Renal cortex interstitium (tissue), 11 donors: Measurements from ENCODE around the gene NKG7. TPM values are rescaled to one million over a fixed set of nuclear protein-coding genes. Genes with fewer than 3 reads are reported as not detected.

Experiments used
- DNase-seq, 11 donors: peaks; one replicate each; pipeline ENCODE4 v3.0.0-alpha.2; 2013; ENCODE audit warnings: low read depth in 9 of 11, low spot score in 4 of 11; ENCODE audit errors: extremely low read depth in 1 of 11
- polyA plus RNA-seq, 3 donors: library from polyadenylated mRNA; unstranded; fragments of 120-200 nt; gene quantifications; one replicate each; pipeline ENCODE4 v1.2.1, GENCODE V29; 2013; ENCODE audit not compliant: insufficient read length in 3 of 3

NKG7 gene
- polyA plus RNA-seq, 3 donors = 1.1 to 1.9 (median 1.7) TPM

DNA sequence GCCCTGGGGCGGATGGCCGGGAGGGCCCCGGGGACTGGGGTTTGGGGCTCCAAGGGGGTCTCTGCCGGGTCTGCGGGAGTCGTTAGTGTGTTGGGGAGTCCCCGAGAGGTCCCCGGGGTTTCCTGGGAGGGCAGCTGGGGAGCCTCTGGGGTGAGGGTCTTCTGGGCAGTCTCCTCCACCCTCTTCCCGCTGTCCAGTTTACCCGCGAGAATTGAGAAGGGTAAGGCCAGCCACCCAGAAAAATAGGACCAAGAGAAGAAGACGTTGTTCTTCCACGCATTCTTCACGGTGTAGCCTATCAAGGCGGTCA, 5.2 kb downstream of the NKG7 start:
- no peak for DNase-seq

DNA sequence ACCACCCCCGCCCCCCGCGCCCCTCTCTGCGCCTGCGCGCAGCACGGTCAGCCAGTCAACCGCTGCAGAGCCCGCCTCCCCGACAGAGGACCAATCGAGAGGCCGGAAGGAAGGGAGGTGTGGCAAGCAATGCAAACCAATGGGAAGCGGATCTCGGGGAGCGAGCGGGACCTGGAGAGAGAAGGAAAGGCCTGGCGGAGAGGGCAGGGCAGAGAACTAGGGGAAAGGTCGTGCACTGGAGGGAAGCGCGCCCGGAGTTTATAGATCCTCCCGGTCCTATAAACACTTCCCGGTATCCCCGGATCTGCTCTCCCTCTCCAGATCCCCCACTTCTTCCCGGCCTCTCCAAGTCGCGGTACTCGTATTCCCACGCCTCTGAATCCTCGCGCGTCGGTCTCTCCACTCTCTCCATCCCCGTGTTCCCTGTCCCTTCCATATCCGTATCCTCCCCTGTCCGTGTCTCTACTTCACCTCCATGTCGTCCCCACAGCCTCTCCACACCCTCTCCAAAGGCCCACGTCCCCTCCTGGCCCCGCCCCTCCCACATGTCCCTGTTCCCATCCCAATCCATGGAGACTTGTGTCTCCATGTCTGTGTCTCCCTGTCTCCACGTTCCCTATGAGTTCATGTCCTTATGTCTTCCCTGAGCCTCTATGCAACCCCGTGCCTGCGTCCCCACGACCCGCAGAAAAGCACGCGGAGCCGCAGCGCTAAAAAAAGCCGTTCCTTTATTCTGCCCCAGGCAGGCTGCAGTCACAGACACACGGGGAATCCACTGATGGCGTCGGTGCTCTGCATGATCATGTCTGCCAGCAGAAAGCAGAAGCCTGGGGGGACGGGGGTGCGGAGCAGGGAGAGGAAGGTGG, 5.8 kb downstream of the NKG7 start:
- peak; percentile 86 to 98 (median 96) for DNase-seq

DNA sequence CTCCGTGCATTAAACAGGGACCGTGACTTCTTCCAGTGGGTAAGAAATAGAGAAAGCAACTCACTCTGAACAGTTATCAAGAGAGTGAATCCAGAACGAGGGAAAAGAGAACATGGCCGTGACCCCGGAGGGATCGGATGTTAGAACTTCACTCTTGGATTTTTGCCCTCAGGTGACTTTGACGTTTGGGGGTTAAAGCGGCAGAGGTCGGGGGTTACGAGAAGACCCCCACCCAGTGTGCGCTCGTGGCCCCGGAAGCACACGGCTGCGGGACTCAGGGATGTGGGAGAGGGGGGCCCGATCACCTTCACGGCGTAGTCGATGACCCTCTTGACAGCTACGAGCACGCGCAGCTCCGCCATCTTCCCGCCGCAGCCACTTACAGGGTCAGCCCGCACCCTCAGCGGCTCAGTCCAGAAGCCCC, 6.5 kb downstream of the NKG7 start, which contains the start of gene ETFB:
TSS of gene ETFB (minus strand) at position 424 of the 424 bp plus-strand sequence. CDS start at position 362, 62 bp downstream.
- no peak for DNase-seq

GRCh38 chr19:51365211-51365964, 7.1 kb downstream of the NKG7 start:
- DNase-seq = peak in 2 of 11 donors; percentile 19 to 35

DNA sequence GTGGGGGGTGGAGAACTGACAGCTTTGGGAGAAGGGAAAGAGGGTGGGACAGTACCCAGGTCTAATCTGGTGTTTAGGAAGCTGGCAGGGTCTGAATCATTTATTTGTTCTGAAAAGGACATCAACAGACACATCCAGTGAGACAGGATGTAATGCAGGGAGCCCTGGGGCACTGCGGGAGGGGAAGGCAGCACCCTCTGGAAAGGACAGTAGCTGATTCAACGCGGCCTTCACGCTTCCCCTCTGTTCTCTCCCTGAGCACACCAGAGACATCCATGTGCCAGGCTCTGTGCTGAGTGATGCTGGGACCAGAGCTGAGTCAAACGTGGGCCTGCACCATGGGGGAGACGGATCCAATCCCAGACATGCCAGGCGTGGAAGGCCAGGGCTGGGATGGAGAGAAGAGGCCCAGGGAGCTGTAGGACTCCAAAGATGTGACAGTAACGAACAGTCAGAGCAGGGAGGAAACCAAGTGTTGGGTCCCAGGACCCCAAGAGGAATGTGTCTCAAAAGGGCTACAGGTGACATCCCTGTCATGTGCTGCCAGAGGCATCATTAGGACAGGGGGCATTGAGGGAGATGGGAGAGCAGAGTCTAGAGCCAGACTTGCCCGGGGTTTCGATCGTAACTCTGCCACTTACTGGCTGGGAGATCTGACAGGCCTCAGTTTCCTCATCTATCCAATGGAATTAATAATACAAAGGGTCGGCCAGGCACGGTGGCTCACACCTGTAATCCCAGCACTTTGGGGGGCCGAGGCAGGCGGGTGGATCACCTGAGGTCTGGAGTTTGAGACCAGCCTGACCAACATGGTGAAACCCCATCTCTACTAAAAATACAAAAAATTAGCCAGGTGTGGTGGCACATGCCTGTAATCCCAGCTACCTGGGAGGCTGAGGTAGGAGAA, 8.0 kb downstream of the NKG7 start:
- no peak for DNase-seq

GRCh38 chr19:51361239-51361638, 11.2 kb downstream of the NKG7 start:
- no peak for DNase-seq

- DNase-seq = no peak
Observed at GRCh38 chr19:51359294-51359693, 13.2 kb downstream of the NKG7 start.

GRCh38 chr19:51357952-51358351, 14.5 kb downstream of the NKG7 start:
- DNase-seq = no peak

DNA sequence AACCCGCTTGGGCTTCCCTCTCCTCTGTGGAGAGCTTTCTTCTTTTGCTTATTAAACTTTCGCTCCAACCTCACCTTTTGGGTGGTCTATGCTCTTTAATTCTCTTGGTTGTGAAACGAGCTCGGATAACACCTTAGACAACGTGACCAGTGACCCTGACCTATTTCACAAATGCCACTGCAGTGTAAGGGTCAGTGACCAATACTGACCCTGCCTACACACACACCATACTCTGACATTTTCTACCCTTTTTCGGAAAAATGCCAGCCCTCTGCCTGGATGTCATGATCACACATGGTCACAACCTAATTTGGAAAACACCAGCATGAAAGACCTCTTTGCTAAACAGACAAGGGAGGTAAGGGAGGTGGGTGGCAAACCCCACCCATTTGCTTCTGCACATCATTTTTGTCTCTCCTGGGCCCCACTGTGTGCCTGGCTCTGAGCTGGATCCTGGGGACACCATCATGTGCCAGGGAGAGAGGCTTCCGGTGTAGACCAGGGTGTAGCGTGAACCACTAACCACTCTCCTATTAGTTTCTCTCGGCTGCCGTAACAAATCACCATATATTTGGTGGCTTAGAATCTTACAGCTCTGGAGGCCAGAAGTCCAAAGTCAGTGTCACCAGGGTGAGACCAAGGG, 16.2 kb downstream of the NKG7 start:
- DNase-seq = no peak

DNA sequence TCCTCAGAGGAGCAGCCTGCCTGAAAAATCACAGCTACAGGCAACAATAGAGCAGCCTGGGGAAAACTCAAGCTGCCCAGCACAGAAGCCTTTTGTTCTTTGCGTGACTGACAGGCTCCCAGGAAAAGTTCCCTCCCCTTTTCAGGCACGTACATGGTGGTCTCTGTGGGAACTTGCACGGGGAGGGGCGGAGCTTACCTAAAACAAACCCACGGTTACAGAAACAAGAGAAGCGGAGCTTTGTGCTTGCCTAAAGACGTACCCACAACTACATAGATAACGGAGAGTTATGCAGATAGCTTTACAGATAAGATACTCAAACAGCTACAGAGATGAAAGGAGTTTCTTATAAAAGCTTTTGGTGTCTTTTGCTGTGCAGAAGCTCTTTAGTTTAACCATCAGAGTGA, 17.7 kb downstream of the NKG7 start:
- DNase-seq = peak in 5 of 11 donors; percentile 34 to 64 (median 45)

- peak in 3 of 11 donors; percentile 19 to 35 (median 30) for DNase-seq
Observed at GRCh38 chr19:51354103-51354741, 18.2 kb downstream of the NKG7 start.

GRCh38 chr19:51352783-51353360, 19.6 kb downstream of the NKG7 start:
- DNase-seq = no peak

DNA sequence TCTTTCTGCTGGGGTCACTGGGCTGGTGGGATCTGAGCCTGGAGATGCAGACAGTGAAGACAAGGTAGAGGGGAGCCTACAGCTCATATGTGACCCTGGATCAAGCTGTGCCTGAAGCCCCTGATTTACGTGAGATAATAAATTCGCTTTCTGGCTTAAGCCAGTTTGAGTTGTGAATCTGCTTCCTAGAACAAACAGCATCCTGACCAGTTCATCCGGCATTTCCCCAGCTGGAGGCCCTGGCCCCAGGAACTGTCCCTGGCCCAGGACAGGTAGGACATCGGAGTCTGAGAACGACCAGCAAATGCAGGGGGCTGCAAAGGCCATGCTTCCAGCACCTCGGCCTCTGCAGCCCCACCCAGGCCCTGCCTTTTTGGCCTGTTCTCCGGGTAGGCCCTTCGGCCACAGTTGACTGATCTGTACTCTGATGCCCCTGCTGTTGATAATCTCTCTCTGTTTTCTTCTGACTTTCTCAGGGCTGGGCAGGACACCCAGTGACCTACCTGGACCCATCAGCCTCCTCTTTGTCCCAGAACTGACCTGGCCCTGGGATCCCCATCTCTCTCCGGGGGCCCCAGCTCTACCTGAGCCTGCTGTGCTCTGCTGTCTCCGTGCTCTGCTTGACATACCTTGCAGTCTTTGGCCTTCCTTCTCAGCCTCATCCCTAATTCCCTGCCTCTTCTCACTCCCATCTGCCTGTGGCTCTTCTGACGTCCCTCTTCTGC, 21.0 kb downstream of the NKG7 start:
- DNase-seq = no peak

- no peak for DNase-seq
Observed at GRCh38 chr19:51347209-51347928, 25.1 kb downstream of the NKG7 start.

- no peak for DNase-seq
Observed at GRCh38 chr19:51346742-51347141, 25.7 kb downstream of the NKG7 start.

DNA sequence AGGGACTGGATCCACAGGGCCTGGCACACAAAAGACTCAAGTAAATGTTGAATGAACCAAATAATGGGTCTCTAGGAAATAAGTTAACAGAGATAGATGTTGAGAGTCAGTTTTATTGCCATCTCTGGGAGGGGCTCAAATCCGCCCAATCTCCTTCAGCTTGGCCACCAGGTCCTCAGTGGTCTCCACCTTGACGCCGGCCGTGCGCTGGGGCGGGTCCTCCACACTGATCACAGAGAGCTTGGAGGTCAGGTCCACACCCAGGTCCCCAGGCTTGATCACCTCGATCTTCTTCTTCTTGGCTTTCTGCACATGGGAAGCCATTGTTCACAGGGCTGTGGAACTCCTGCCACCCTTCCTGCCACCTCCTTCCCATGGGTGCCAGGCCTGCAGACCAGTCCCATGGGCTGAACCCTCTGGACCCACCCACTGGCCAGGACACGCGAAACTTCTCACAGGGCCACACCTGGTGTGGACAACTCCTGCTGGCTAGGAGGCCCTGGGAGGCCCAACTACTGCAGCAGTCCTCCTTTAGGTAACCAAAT, 27.3 kb downstream of the NKG7 start:
- DNase-seq = no peak
